ENCODE results near the gene KLHL20. TPM values are rescaled to one million over a fixed set of nuclear protein-coding genes. Genes with fewer than 3 reads are reported as not detected.

KLHL20 gene

GRCh38 chr1:173827611-173828010, 112.8 kb downstream of the KLHL20 start:
- H3K18ac ChIP-seq (ENCODE audit: low read depth in 1 of 2, low read length in 2 of 2) = no peak overlapping the region
- H3K27me3 ChIP-seq (ENCODE audit: control insufficient read depth in 1 of 2, insufficient read depth in 1 of 2, low read length in 2 of 2) = no peaks in the 10 kb centered on the region
- H2AK5ac ChIP-seq (ENCODE audit: low read length, severe bottlenecking) = no peak overlapping the region
- no peak for DNase-seq
- no peak overlapping the region for H3K23ac ChIP-seq (ENCODE audit: low read length in 2 of 2)
- H3K4me2 ChIP-seq (ENCODE audit: low read length, poor library complexity, severe bottlenecking) = no peak overlapping the region
- H4K8ac ChIP-seq (ENCODE audit: low read length) = no peak overlapping the region
- no peak overlapping the region for H3K14ac ChIP-seq (ENCODE audit: low read length in 2 of 2)
- H3K27ac ChIP-seq (ENCODE audit: low read length, poor library complexity, severe bottlenecking) = no peak overlapping the region
- no peak overlapping the region for H4K91ac ChIP-seq (ENCODE audit: low read length)
- H3K79me1 ChIP-seq (replicated peaks; ENCODE audit: low read length, poor library complexity, severe bottlenecking) = peaks cover 5% of the 10 kb centered on the region
- 89% methylated on average over 2 of the region's 2 CpGs for WGBS
- no peak overlapping the region for H2BK120ac ChIP-seq (ENCODE audit: low read depth, low read length)
- no peak overlapping the region for H3K4ac ChIP-seq (ENCODE audit: low read depth in 1 of 2, low read length in 2 of 2)
- no peaks in the 10 kb centered on the region for H3K9me3 ChIP-seq (ENCODE audit: control insufficient read depth, low read length)
- H3K4me3 ChIP-seq (ENCODE audit: insufficient read depth in 1 of 2, low read depth in 1 of 2, low read length in 2 of 2) = no peak overlapping the region
- no peak overlapping the region for H2BK15ac ChIP-seq (ENCODE audit: low read depth, poor library complexity, severe bottlenecking)
- no peak overlapping the region for H3K9ac ChIP-seq (ENCODE audit: low read length)
- H2BK5ac ChIP-seq (ENCODE audit: low read depth, low read length, poor library complexity, severe bottlenecking) = no peak overlapping the region
- H3K36me3 ChIP-seq (ENCODE audit: control insufficient read depth in 1 of 2, insufficient read depth in 2 of 2, low read depth in 1 of 2, low read length in 2 of 2) = peaks cover 0 to 21% of the 10 kb centered on the region in 2 experiments
- H2AFZ ChIP-seq (ENCODE audit: low read depth, low read length) = no peak overlapping the region
- no peak overlapping the region for H2BK12ac ChIP-seq (ENCODE audit: low read length in 2 of 2)
- peaks cover 2% of the 10 kb centered on the region for H3K4me1 ChIP-seq (ENCODE audit: control insufficient read depth, insufficient read depth, low read depth, low read length)

DNA sequence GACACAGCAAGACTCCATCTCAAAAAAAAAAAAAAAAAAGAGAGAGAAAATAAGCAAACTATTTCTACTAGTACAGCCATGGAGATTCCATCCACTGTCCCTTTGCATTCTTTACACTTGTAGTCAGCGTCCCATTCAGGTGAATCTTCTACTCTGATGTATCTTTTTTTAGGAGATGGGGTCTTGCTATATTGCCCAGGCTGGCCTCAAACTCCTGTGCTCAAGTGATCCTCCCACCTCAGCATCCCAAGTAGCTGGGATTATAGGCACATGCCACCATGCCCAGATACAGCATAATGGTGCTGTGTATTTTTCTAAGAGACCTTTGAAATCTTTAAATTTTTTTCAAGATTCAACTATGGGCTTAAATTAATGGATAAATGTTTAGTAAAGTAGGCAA, 118.0 kb downstream of the KLHL20 start:
- no peak overlapping the region for H2AFZ ChIP-seq (ENCODE audit: low read depth, low read length)
- no peaks in the 10 kb centered on the region for H3K9me3 ChIP-seq (ENCODE audit: control insufficient read depth, low read length)
- H3K23ac ChIP-seq (ENCODE audit: low read length in 2 of 2) = no peak overlapping the region
- H3K4ac ChIP-seq (ENCODE audit: low read depth in 1 of 2, low read length in 2 of 2) = no peak overlapping the region
- H3K9ac ChIP-seq (ENCODE audit: low read length) = no peak overlapping the region
- H3K4me1 ChIP-seq (ENCODE audit: control insufficient read depth, insufficient read depth, low read depth, low read length) = no peaks in the 10 kb centered on the region
- no peak overlapping the region for H3K18ac ChIP-seq (ENCODE audit: low read depth in 1 of 2, low read length in 2 of 2)
- no peak overlapping the region for H2BK5ac ChIP-seq (ENCODE audit: low read depth, low read length, poor library complexity, severe bottlenecking)
- no peak for DNase-seq
- H3K36me3 ChIP-seq (ENCODE audit: control insufficient read depth in 1 of 2, insufficient read depth in 2 of 2, low read depth in 1 of 2, low read length in 2 of 2) = peaks cover 9 to 60% of the 10 kb centered on the region in 2 experiments
- H2AK5ac ChIP-seq (ENCODE audit: low read length, severe bottlenecking) = no peak overlapping the region
- H2BK120ac ChIP-seq (ENCODE audit: low read depth, low read length) = no peak overlapping the region
- no peak overlapping the region for H3K4me2 ChIP-seq (ENCODE audit: low read length, poor library complexity, severe bottlenecking)
- H3K14ac ChIP-seq (ENCODE audit: low read length in 2 of 2) = no peak overlapping the region
- H3K27ac ChIP-seq (ENCODE audit: low read length, poor library complexity, severe bottlenecking) = no peak overlapping the region
- no peak overlapping the region for H3K4me3 ChIP-seq (ENCODE audit: insufficient read depth in 1 of 2, low read depth in 1 of 2, low read length in 2 of 2)
- H2BK15ac ChIP-seq (ENCODE audit: low read depth, poor library complexity, severe bottlenecking) = no peak overlapping the region
- H3K79me1 ChIP-seq (replicated peaks; ENCODE audit: low read length, poor library complexity, severe bottlenecking) = no peaks in the 10 kb centered on the region
- H3K27me3 ChIP-seq (ENCODE audit: control insufficient read depth in 1 of 2, insufficient read depth in 1 of 2, low read length in 2 of 2) = no peaks in the 10 kb centered on the region
- no peak overlapping the region for H4K91ac ChIP-seq (ENCODE audit: low read length)
- 90% methylated on average over 1 of the region's 1 CpG for WGBS
- no peak overlapping the region for H2BK12ac ChIP-seq (ENCODE audit: low read length in 2 of 2)
- H4K8ac ChIP-seq (ENCODE audit: low read length) = no peak overlapping the region

Small RNA genes lying within 50 kb of the gene (small RNA-seq; reads per million reads assigned to genes)
- not detected for gene BX248409.1 (ENCODE audit: low read depth)
- gene RF00019 (ENCODE audit: low read depth) = not detected

Data from mesenchymal stem cell (in vitro differentiated cells and primary cell).